IPS-18a (cell line): ENCODE data around the gene RNF224.

Experiments
- H3K27ac ChIP-seq: one replicate; pipeline ENCODE4 v1.5.1; 2013; ENCODE audit warnings: low read length
- H3K27me3 ChIP-seq: one replicate; pipeline ENCODE4 v1.6.1; 2013; ENCODE audit warnings: mild to moderate bottlenecking, low read length; ENCODE audit not compliant: control insufficient read depth, insufficient read depth
- H3K36me3 ChIP-seq: one replicate; pipeline ENCODE4 v1.6.1; 2013; ENCODE audit warnings: low read depth, low read length; ENCODE audit not compliant: control insufficient read depth
- H3K4me1 ChIP-seq: one replicate; pipeline ENCODE4 v1.6.1; 2013; ENCODE audit warnings: low read depth, low read length; ENCODE audit not compliant: control insufficient read depth
- H3K4me3 ChIP-seq: one replicate; pipeline ENCODE4 v1.5.1; 2013; ENCODE audit warnings: low read length
- H3K9ac ChIP-seq: one replicate; pipeline ENCODE4 v1.6.1; 2013; ENCODE audit warnings: mild to moderate bottlenecking, low read length, moderate library complexity
- H3K9me3 ChIP-seq: one replicate; pipeline ENCODE4 v1.6.1; 2013; ENCODE audit warnings: low read depth, low read length; ENCODE audit not compliant: control insufficient read depth

Gene RNF224

GRCh38 chr9:137194388-137194787, 32.9 kb upstream of the RNF224 start:
- H3K9me3 ChIP-seq = no peaks in the 10 kb centered on the region
- H3K27me3 ChIP-seq = no peaks in the 10 kb centered on the region
- H3K4me1 ChIP-seq = peaks cover 4% of the 10 kb centered on the region
- no peaks in the 10 kb centered on the region for H3K36me3 ChIP-seq
- no peak overlapping the region for H3K4me3 ChIP-seq
- no peak overlapping the region for H3K9ac ChIP-seq
- no peak overlapping the region for H3K27ac ChIP-seq

DNA sequence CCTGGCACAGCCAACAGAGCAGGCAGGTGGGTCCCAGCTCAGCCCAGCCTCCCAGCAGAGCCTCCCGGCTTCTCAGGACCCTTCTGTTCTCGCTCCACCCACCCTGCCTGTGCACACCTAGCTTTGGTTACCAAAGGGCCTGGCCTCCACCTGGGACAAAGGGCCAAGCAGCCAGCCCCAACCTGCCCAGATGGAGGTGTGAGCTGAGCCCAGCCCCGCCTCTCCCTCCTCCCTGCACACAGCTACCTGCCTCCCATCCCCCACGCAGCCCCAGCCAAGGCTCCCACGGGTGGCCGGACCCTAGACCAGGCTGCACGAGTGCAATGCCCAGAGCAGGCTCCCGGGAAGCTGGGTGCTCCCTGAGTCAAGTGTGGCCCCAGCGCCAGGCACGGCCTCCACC, 32.4 kb upstream of the RNF224 start:
- H3K9ac ChIP-seq = no peak overlapping the region
- H3K9me3 ChIP-seq = no peaks in the 10 kb centered on the region
- H3K4me1 ChIP-seq = no peaks in the 10 kb centered on the region
- no peaks in the 10 kb centered on the region for H3K36me3 ChIP-seq
- no peaks in the 10 kb centered on the region for H3K27me3 ChIP-seq
- no peak overlapping the region for H3K4me3 ChIP-seq
- H3K27ac ChIP-seq = no peak overlapping the region

GRCh38 chr9:137195525-137196220, 31.6 kb upstream of the RNF224 start:
- no peaks in the 10 kb centered on the region for H3K27me3 ChIP-seq
- no peak overlapping the region for H3K4me3 ChIP-seq
- H3K9me3 ChIP-seq = no peaks in the 10 kb centered on the region
- H3K4me1 ChIP-seq = no peaks in the 10 kb centered on the region
- no peak overlapping the region for H3K9ac ChIP-seq
- H3K36me3 ChIP-seq = no peaks in the 10 kb centered on the region
- no peak overlapping the region for H3K27ac ChIP-seq

DNA sequence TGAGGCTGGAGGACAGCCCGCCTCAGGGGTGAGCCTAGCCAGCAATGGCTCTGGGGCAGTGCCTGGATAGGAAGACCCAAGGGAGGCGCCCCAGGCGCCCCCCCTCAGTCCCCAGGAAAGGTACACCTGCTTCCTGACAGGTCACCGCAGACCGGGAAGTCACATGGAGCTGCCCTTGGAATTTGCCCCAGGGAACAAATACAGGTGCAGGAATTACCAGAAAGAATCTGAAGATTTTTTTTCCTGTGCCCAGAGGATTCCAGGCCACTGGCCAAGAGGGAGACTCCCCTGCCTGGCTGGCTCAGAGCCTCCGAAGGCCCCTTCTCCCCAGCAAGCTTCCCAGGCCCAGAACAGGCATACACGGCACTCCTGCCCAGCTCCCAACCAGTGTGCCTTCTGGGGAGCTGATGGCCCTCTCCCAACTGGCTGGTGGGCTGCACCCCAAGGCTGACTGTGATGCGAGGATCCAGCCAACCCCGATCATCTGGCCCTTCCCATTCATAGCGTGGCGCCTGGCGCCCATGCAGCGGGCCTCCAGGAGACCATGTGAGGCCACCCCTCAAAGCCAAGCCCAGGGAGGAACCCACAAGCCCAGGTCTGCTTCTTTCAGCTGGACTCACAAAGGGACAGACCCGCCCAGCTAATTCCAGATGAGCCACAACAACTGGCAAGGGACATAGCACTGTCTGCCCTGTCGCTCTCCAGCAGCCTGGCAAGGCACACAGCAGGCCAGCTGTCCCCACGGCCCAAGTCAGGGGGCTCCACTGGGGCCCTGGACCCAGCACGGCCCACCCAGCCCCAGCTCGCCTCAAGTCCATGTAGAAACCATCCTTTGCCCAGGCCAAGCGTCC, 29.0 kb upstream of the RNF224 start:
- Histone ChIP-seq H3K27me3 (no peaks in the 10 kb centered on the region), H3K9me3 (no peaks in the 10 kb centered on the region), H3K4me1 (peaks cover 5% of the 10 kb centered on the region), H3K36me3 (no peaks in the 10 kb centered on the region), H3K9ac (no peak overlapping the region), H3K4me3 (no peak overlapping the region), H3K27ac (no peak overlapping the region)

DNA sequence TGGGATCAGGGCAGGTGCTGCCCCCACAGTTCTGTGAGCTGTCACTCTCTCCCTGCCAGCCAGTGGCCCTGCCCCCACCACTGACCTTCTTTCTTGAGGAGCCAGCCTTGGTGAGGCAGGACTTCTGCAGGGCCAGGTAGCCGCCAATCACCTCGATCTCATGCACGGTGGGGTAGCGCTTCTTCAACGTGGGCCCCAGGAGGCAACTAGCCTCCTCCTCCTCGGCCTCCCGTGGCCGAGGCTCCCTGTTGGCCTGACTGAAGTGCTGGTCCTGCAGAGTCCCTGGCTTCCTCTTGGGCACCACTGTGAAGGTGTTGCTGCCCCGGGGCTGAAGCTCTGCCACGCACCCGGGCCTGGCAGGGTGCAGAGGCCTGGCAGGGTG, 28.4 kb upstream of the RNF224 start:
- Histone ChIP-seq H3K4me1 (peaks cover 5% of the 10 kb centered on the region), H3K9me3 (no peaks in the 10 kb centered on the region), H3K27ac (no peak overlapping the region), H3K36me3 (no peaks in the 10 kb centered on the region), H3K27me3 (no peaks in the 10 kb centered on the region), H3K4me3 (no peak overlapping the region), H3K9ac (no peak overlapping the region)

- H3K27ac ChIP-seq = no peak overlapping the region
- H3K9me3 ChIP-seq = no peaks in the 10 kb centered on the region
- peak overlapping the region; percentile 37 for H3K4me3 ChIP-seq
- H3K27me3 ChIP-seq = no peaks in the 10 kb centered on the region
- no peak overlapping the region for H3K9ac ChIP-seq
- no peaks in the 10 kb centered on the region for H3K36me3 ChIP-seq
- H3K4me1 ChIP-seq = peaks cover 5% of the 10 kb centered on the region
Observed at GRCh38 chr9:137199411-137200121, 27.7 kb upstream of the RNF224 start.

DNA sequence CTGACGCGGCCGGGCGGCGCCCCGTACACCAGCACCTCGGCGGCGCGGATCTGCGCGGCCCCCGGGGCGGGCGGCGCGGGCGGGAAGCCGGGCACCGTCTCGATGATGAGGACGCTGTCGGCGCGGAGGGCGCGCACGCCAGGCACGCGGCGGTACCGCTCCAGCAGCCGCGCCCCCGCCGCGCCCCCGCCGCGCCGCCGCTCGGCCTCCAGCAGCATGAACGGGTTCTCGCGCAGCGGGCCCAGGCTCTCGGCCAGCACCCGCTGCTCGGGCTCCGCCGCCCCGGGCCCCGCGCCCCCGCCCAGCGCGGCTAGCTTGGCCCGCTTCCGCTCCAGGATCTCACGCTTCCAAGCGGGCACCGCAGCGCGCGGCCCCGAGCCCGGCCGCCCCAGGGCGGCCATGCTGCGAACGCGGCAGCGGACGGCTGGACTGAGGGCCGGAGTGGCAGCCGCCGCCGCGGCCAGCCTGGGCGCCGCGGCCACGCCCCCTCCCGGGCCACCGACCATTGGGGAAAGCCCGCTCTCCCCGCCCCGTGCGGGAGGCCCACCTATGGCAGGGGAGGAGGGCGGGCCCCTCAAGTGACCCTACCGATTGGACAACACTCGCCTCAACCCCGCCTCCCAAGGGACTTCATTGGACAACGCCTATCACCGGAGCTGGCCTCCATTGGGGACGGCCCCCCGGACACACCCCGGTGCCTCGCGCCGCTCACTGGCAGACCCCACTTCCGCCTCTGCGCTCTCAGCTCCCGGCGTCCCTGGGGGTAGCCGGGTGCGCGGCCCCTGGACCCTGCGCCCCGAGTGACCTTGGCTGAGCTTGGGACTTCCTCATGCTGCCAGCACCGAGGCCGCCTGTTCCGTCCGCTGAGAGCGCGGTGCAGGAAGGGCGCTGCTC, 26.7 kb upstream of the RNF224 start, which contains the start of gene TPRN:
Gene TPRN, minus strand, starts transcription at position 431 of the 894 bp plus-strand sequence. Its CDS starts 30 bp downstream, at position 401.
- Histone ChIP-seq H3K4me3 (peak within 1 kb of the TSS; percentile 69), H3K27me3 (no peaks in the 10 kb centered on the region), H3K27ac (peak within 1 kb of the TSS; percentile 13), H3K9ac (peak within 1 kb of the TSS; percentile 65), H3K9me3 (no peaks in the 10 kb centered on the region), H3K36me3 (no peaks in the 10 kb centered on the region), H3K4me1 (peaks cover 5% of the 10 kb centered on the region)

DNA sequence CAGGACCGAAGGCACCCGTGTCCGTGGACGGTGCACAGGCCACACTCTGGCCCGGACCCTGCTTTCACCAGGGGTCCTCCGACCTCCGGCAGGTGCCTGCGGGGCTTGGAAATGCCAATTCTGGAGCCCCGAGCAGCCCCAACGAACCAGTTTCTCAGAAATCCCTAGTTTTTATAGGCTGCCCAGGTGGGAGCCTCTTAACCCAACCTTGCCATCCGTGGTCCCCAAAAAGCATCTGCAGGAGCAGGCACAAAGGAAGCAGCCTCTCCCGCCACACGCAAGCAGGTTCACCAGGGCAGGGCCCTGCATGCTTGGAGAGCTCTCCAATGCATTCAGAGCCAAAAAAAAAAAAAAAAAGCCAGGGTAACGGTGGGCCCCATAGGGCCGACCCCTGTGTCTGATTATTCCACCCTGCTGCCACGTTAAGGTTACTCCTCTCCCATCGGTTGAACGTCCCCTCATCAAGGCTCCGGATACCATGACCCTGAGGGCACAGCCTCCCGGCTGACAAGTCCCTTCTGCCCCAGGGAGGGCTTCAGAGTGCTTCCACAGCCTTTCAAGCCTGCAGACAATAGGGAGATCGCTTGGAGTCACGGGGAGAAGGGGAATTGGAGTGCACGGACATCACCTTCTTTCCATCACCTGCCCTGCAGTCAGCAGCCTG, 26.0 kb upstream of the RNF224 start:
- Histone ChIP-seq H3K4me1 (peaks cover 6% of the 10 kb centered on the region), H3K27ac (peak overlapping the region; percentile 13), H3K27me3 (no peaks in the 10 kb centered on the region), H3K9me3 (no peaks in the 10 kb centered on the region), H3K36me3 (no peaks in the 10 kb centered on the region), H3K9ac (peak overlapping the region; percentile 65), H3K4me3 (peak overlapping the region; percentile 69)

- Histone ChIP-seq H3K27me3 (no peaks in the 10 kb centered on the region), H3K9me3 (no peaks in the 10 kb centered on the region), H3K9ac (no peak overlapping the region), H3K27ac (no peak overlapping the region), H3K4me3 (no peak overlapping the region), H3K4me1 (peaks cover 9% of the 10 kb centered on the region), H3K36me3 (no peaks in the 10 kb centered on the region)
Observed at GRCh38 chr9:137202966-137203365, 24.3 kb upstream of the RNF224 start.

- Histone ChIP-seq H3K4me1 (peaks cover 9% of the 10 kb centered on the region), H3K27me3 (no peaks in the 10 kb centered on the region), H3K9ac (peak overlapping the region; percentile 83), H3K27ac (no peak overlapping the region), H3K36me3 (no peaks in the 10 kb centered on the region), H3K9me3 (no peaks in the 10 kb centered on the region), H3K4me3 (peak overlapping the region; percentile 95)
Observed at GRCh38 chr9:137204731-137205125, 22.6 kb upstream of the RNF224 start.
